Neural progenitor cell (in vitro differentiated cells): ENCODE data around the gene SMG1.

ENCODE experiments used
- EZH2 ChIP-seq: fragments of 200-600 bp; sonication (generic); IDR thresholded peaks from 2 replicates; pipeline ENCODE4 v1.6.1; 2017; ENCODE audit warnings: antibody characterized with exemption, mild to moderate bottlenecking, moderate library complexity
- EZH2phosphoT487 ChIP-seq: fragments of 200-600 bp; sonication (generic); IDR thresholded peaks from 2 replicates; pipeline ENCODE4 v1.6.1; 2017; ENCODE audit warnings: antibody characterized with exemption

DNA sequence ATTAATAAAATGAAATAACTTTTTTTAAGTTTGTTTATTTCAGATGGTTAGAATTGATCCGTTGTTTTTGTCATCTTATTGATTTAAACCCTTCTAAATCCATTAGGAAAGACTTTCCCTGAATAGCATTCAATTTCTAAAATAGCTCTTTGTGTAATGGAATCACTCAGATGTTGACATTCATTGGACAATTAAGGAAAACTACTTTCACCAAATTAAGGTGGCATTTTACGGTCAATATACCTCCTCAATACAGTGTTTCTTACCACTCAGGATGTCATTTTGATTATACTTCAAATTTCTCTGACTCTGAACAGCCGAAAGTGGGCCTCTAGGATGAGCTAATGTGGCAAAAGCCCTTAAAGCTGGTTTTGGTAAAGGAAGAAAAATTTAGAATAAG lies 126.7 kb downstream of the SMG1 start:
- no peak for TF ChIP-seq EZH2
- TF ChIP-seq EZH2phosphoT487, result no peak
